ENCODE data around the gene ARF1. TPM values are rescaled to one million over a fixed set of nuclear protein-coding genes. Genes with fewer than 3 reads are reported as not detected.

The ARF1 gene
- total and polyA plus RNA-seq, 2 of the 13 experiments (the other 11 are each of a cell fraction or from before 2014, with no cell fraction given): 186 to 327 TPM

- TF ChIP-seq KLF12 (CRISPR knock-in tag; IDR thresholded peaks at IDR 0.05; ENCODE audit: borderline replicate concordance): peak; percentile 79; the same call in 1 of the 2 replicates
- no peak for TF ChIP-seq ZNF335 (CRISPR knock-in tag; IDR thresholded peaks at IDR 0.05)
- 0 out of 2 replicates have a peak, but pooled peaks have one; percentile 56 for TF ChIP-seq ZNF264 (CRISPR knock-in tag; IDR thresholded peaks at IDR 0.05)
- no peak for TF ChIP-seq RFX1 (IDR thresholded peaks at IDR 0.05)
- peak; percentile 55; the same call in 1 of the 2 replicates for TF ChIP-seq HMGXB3 (CRISPR knock-in tag; IDR thresholded peaks at IDR 0.05; ENCODE audit: borderline replicate concordance)
- 0 out of 2 replicates have a peak, but pooled peaks have one; percentile 70 for TF ChIP-seq ZNF879 (CRISPR knock-in tag; IDR thresholded peaks at IDR 0.05)
- TF ChIP-seq GATAD2A (CRISPR knock-in tag; IDR thresholded peaks at IDR 0.05): peak; percentile 60
- TF ChIP-seq SALL2 (CRISPR knock-in tag; IDR thresholded peaks at IDR 0.05): peak; percentile 77; the same call in 1 of the 2 replicates
- peak; percentile 46 for TF ChIP-seq RARA (CRISPR knock-in tag; IDR thresholded peaks at IDR 0.05)
- TF ChIP-seq ELF3 (CRISPR knock-in tag; IDR thresholded peaks at IDR 0.05): peak; percentile 45; the same call in 1 of the 2 replicates
- TF ChIP-seq ATF1 (CRISPR knock-in tag; IDR thresholded peaks at IDR 0.05): peak; percentile 99
- peak; percentile 93; the same call in 1 of the 2 replicates for TF ChIP-seq ZNF138 (CRISPR knock-in tag; IDR thresholded peaks at IDR 0.05; ENCODE audit: low read depth)
- TF ChIP-seq MXD4 (CRISPR knock-in tag; IDR thresholded peaks at IDR 0.05): peak; percentile 48; the same call in 1 of the 2 replicates
- TF ChIP-seq ZNF574 (CRISPR knock-in tag; IDR thresholded peaks at IDR 0.05): peak; percentile 89
- TF ChIP-seq MTF2 (CRISPR knock-in tag; IDR thresholded peaks at IDR 0.05; ENCODE audit: borderline replicate concordance): 0 out of 2 replicates have a peak, but pooled peaks have one; percentile 76
- TF ChIP-seq ZFP37 (CRISPR knock-in tag; IDR thresholded peaks at IDR 0.05; ENCODE audit: borderline replicate concordance): no peak
- no peak for TF ChIP-seq KDM3A (CRISPR knock-in tag; IDR thresholded peaks at IDR 0.05; ENCODE audit: low read depth)
- TF ChIP-seq IKZF4 (CRISPR knock-in tag; IDR thresholded peaks at IDR 0.05; ENCODE audit: borderline replicate concordance, low read depth, not compliant biosample characterization): peak; percentile 79
Measured at GRCh38 chr1:228109073-228109961, 26.8 kb downstream of the ARF1 start, which contains the start of gene MRPL55 (continued).
